Right lobe of liver (tissue), 4 donors: ENCODE data around the gene FHOD1.
A peak's percentile ranks its signal among the peaks of the same experiment; 100 is the strongest.

Experiments used
- CTCF ChIP-seq, 4 donors: fragments of 200-600 bp in 3 of 4; fragments of 450-650 bp in 1 of 4; IDR thresholded peaks; one replicate each; pipeline versions ENCODE4 v1.5.1 to v1.8.0; 2016 to 2022; ENCODE audit warnings: antibody characterized with exemption in 4 of 4, mild to moderate bottlenecking in 2 of 4
- POLR2A ChIP-seq: fragments of 450-650 bp; IDR thresholded peaks from one replicate; pipeline ENCODE4 v1.6.1; 2017; ENCODE audit warnings: antibody characterized with exemption, mild to moderate bottlenecking
- donor health status: DM: no; HTN: no; CAD: no.
- donor health status: DM: no; HTN: no; CAD: no.
- donor health status: DM: no; HTN: yes; CAD: no.

DNA sequence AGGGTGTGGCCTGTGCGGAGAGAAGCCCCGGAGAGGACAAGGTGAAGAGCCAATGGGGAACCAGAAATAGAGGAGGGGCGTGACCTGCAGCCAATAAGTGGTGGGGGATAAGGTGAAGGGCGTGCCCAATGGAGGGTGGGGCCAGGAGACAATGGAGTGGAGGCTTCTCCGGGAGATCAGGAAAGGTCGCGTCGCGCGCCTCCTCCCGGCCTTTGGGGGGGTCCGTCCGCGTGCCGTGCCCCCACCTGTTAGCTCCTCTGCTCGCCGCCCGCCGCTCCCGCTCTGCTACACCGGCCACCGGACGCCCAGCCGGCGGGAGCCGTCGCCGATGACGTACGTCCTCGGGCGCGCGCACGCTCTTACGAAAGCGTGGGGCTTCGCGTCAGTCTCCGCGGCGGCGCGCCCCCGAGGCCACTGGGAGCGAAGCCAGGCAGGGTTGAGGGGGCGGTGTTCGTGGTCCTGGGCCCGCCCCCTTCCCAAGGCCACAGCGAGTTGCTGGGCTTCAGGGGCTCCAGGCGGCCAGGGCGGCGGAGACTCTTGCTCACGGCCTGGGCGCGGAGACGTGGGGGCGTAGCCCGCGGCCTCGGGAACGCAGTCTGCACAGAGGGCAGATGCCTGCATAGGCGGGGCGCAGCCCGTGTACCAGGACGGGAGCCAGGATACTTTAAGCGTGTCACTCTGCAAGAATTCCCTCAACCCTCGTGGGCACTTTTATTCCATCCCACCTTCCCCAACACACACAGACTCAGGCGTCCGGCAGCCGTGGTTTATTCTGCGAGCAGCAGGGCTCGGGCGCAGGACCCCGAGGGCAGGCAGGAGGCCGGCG lies 63.4 kb downstream of the FHOD1 start, which contains the start of gene MATCAP1:
- TF ChIP-seq POLR2A: peak; percentile 46
- no peak for TF ChIP-seq CTCF (IDR thresholded peaks at IDR 0.05)
